CD4-positive, alpha-beta memory T cell (primary cell): Measurements from ENCODE around the gene KPTN. TPM values are rescaled to one million over a fixed set of nuclear protein-coding genes. Genes with fewer than 3 reads are reported as not detected.
"Not testable (repeated sequence)": the region's sequence is repeated elsewhere in the genome, so short reads cannot be mapped to it uniquely, and the experiment has no call there.

ENCODE experiments used
- CTCF ChIA-PET: fragments of 350-600 bp; sonication (Branson Sonifier 250); formaldehyde crosslinking; loops from one replicate; lab custom pipeline; 2021; ENCODE audit warnings: inconsistent platforms; ENCODE audit not compliant: partially characterized antibody; lab: Charles Lee
- POLR2A ChIA-PET: fragments of 350-600 bp; sonication (Branson Sonifier 250); formaldehyde crosslinking; loops from one replicate; lab custom pipeline; 2021; ENCODE audit not compliant: partially characterized antibody; lab: Charles Lee
- DNase-seq, 5 donors: peaks; one replicate each; pipeline versions ENCODE4 v3.0.0 to v3.0.0-alpha.2; 2020 to 2022; ENCODE audit warnings: mixed read lengths in 1 of 5
- H3K27ac ChIP-seq: one replicate; pipeline ENCODE4 v1.7.0; 2013; ENCODE audit warnings: low read depth, low read length
- H3K27me3 ChIP-seq: 2 replicates; pipeline ENCODE4 v1.7.0; 2013; ENCODE audit warnings: mild to moderate bottlenecking, low read length, moderate library complexity; ENCODE audit not compliant: insufficient read depth
- H3K36me3 ChIP-seq: 2 replicates; pipeline ENCODE4 v1.7.0; 2013; ENCODE audit warnings: mild to moderate bottlenecking, low read length, moderate library complexity; ENCODE audit not compliant: insufficient read depth
- H3K4me1 ChIP-seq: 2 replicates; pipeline ENCODE4 v1.7.0; 2013; ENCODE audit warnings: mild to moderate bottlenecking, low read length, moderate library complexity; ENCODE audit not compliant: insufficient read depth
- H3K4me3 ChIP-seq, 2 donors: one replicate each; pipeline ENCODE4 v1.7.0; 2013; ENCODE audit warnings: low read length in 2 of 2, mild to moderate bottlenecking in 1 of 2
- H3K9me3 ChIP-seq, 2 donors: one replicate each; pipeline ENCODE4 v1.7.0; 2013; ENCODE audit warnings: low read length in 2 of 2, control low read depth in 1 of 2; ENCODE audit not compliant: control insufficient read depth in 1 of 2
- H3K27ac Mint-ChIP-seq, 7 donors: one replicate each; pipeline ENCODE4 v1.8.0; 2020 to 2021; ENCODE audit warnings: mixed read lengths in 7 of 7, mild to moderate bottlenecking in 6 of 7, inconsistent platforms in 3 of 7, moderate library complexity in 3 of 7
- H3K27me3 Mint-ChIP-seq, 2 donors: one replicate each; pipeline ENCODE4 v1.8.0; 2020 to 2021; ENCODE audit warnings: mixed read lengths in 2 of 2
- H3K36me3 Mint-ChIP-seq, 2 donors: one replicate each; pipeline ENCODE4 v1.8.0; 2020 to 2021; ENCODE audit warnings: mixed read lengths in 2 of 2, inconsistent platforms in 1 of 2, mild to moderate bottlenecking in 1 of 2
- H3K4me1 Mint-ChIP-seq, 4 donors: one replicate each; pipeline ENCODE4 v1.8.0; 2020 to 2021; ENCODE audit warnings: mixed read lengths in 4 of 4, mild to moderate bottlenecking in 1 of 4
- H3K4me3 Mint-ChIP-seq, 8 donors: one replicate each; pipeline ENCODE4 v1.8.0; 2020 to 2021; ENCODE audit warnings: mixed read lengths in 8 of 8, mild to moderate bottlenecking in 7 of 8, moderate library complexity in 6 of 8, inconsistent platforms in 3 of 8
- H3K9me3 Mint-ChIP-seq, 8 donors: one replicate each; pipeline ENCODE4 v1.8.0; 2020 to 2021; ENCODE audit warnings: mixed read lengths in 8 of 8, mild to moderate bottlenecking in 5 of 8, inconsistent platforms in 3 of 8, moderate library complexity in 1 of 8
- intact Hi-C: fragments of 100-400 bp; cut with micrococcal nuclease; formaldehyde crosslinking; loops from one replicate; pipeline ENCODE4 v1.15.1; 2023
- polyA plus RNA-seq, 2 donors: library from polyadenylated mRNA; unstranded; fragments of 300-500 nt; fragmentation: Illumina TruSeq; gene quantifications; one replicate each; pipeline ENCODE4 v1.2.3, GENCODE V29; 2021
- total RNA-seq, 2 experiments: library from RNA; stranded (reverse); gene quantifications; one replicate each; pipeline ENCODE4 v1.2.3, GENCODE V29; 2021

KPTN gene
- total and polyA plus RNA-seq, 4 experiments from 2014 or later: 4.0 to 10.6 (median 4.6) TPM

GRCh38 chr19:47486220-47486619, 2.2 kb upstream of the KPTN start:
- H3K4me1 Mint-ChIP-seq: peaks cover 17 to 42% (median 24%) of the 10 kb centered on the region in 4 donors
- peaks cover 23% of the 10 kb centered on the region for H3K36me3 ChIP-seq
- H3K4me3 Mint-ChIP-seq, H3K4me3 ChIP-seq, intact Hi-C loops, H3K9me3 Mint-ChIP-seq, POLR2A ChIA-PET, DNase-seq, H3K27me3 Mint-ChIP-seq, H3K27ac ChIP-seq, H3K9me3 ChIP-seq, CTCF ChIA-PET, H3K27me3 ChIP-seq: not testable (repeated sequence)
- peak overlapping the region in 5 of 7 donors; percentile 42 to 98 (median 50) for H3K27ac Mint-ChIP-seq
- H3K36me3 Mint-ChIP-seq: peaks cover 7 to 22% of the 10 kb centered on the region in 2 donors
- H3K4me1 ChIP-seq: peaks cover 21% of the 10 kb centered on the region

GRCh38 chr19:47485210-47485609, 1.2 kb upstream of the KPTN start:
- peaks cover 17 to 42% (median 24%) of the 10 kb centered on the region in 4 donors for H3K4me1 Mint-ChIP-seq
- H3K4me1 ChIP-seq: peaks cover 21% of the 10 kb centered on the region
- peaks cover 13% of the 10 kb centered on the region for H3K36me3 ChIP-seq
- no peaks in the 10 kb centered on the region for H3K27me3 Mint-ChIP-seq
- H3K9me3 ChIP-seq: no peaks in the 10 kb centered on the region
- H3K27ac Mint-ChIP-seq: peak overlapping the region; percentile 68 to 99 (median 98)
- intact Hi-C loops: no loop called here
- H3K36me3 Mint-ChIP-seq: peaks cover 5 to 17% of the 10 kb centered on the region in 2 donors
- H3K27ac ChIP-seq: peak overlapping the region; percentile 86
- H3K27me3 ChIP-seq: no peaks in the 10 kb centered on the region
- CTCF ChIA-PET: interaction anchor here (1.1 to 3.0 kb wide), 4 partner anchors 30 to 214 kb away, joined by 3 to 16 read pairs (median 9); partner anchors contain the start of gene NAPA
- peak overlapping the region; percentile 91 to 100 (median 98) for H3K4me3 Mint-ChIP-seq
- H3K9me3 Mint-ChIP-seq: peaks cover 0 to 5% (median 0%) of the 10 kb centered on the region in 8 donors
- peak overlapping the region in 1 of 2 donors; percentile 72 for H3K4me3 ChIP-seq
- no peak for DNase-seq
- POLR2A ChIA-PET: interaction anchor here (1.1 to 3.0 kb wide), 6 partner anchors 12 to 211 kb away, joined by 4 to 15 read pairs (median 10); partner anchors contain the start of genes INAFM1 and NAPA

GRCh38 chr19:47483200-47483599, 819 bp downstream of the KPTN start:
- Mint-ChIP-seq H3K36me3 (peaks cover 0 to 9% of the 10 kb centered on the region in 2 donors), H3K9me3 (peaks cover 0 to 3% (median 0%) of the 10 kb centered on the region in 8 donors), H3K4me1 (peaks cover 16 to 42% (median 22%) of the 10 kb centered on the region in 4 donors), H3K27me3 (no peaks in the 10 kb centered on the region), H3K4me3 (peak overlapping the region in 5 of 8 donors; percentile 97 to 100 (median 98)), H3K27ac (peak overlapping the region in 3 of 7 donors; percentile 24 to 98 (median 70))
- ChIA-PET CTCF (interaction anchor here (0.6 to 3.0 kb wide), 11 partner anchors 8 to 871 kb away, joined by 3 to 16 read pairs (median 4); partner anchors contain the start of gene NAPA), POLR2A (interaction anchor here (0.5 to 3.0 kb wide), 16 partner anchors 11 to 1597 kb away, joined by 3 to 15 read pairs (median 5); partner anchors contain the start of genes BICRA, INAFM1, IRF2BP1 and NAPA)
- Histone ChIP-seq H3K9me3 (no peaks in the 10 kb centered on the region), H3K4me3 (peak overlapping the region in 1 of 2 donors; percentile 72), H3K36me3 (no peaks in the 10 kb centered on the region), H3K4me1 (peaks cover 21% of the 10 kb centered on the region), H3K27ac (peak overlapping the region; percentile 86), H3K27me3 (no peaks in the 10 kb centered on the region)
- intact Hi-C loops: loop anchor here (5.0 kb wide), 2 partner anchors 46 to 1596 kb away; partner anchors contain the start of gene IRF2BP1
- DNase-seq: no peak

GRCh38 chr19:47481460-47482052, 2.5 kb downstream of the KPTN start:
- H3K4me3 ChIP-seq: no peak overlapping the region
- DNase-seq: no peak
- no peaks in the 10 kb centered on the region for H3K36me3 ChIP-seq
- H3K27ac ChIP-seq: no peak overlapping the region
- intact Hi-C loops: loop anchor here (5.0 kb wide), 2 partner anchors 44 to 1594 kb away; partner anchors contain the start of gene IRF2BP1
- peaks cover 16 to 30% (median 21%) of the 10 kb centered on the region in 4 donors for H3K4me1 Mint-ChIP-seq
- ChIA-PET POLR2A (no interaction called here), CTCF (no interaction called here)
- H3K9me3 ChIP-seq: no peaks in the 10 kb centered on the region
- peaks cover 0 to 7% of the 10 kb centered on the region in 2 donors for H3K36me3 Mint-ChIP-seq
- peak overlapping the region in 3 of 7 donors; percentile 31 to 64 (median 46) for H3K27ac Mint-ChIP-seq
- H3K27me3 ChIP-seq: no peaks in the 10 kb centered on the region
- peaks cover 21% of the 10 kb centered on the region for H3K4me1 ChIP-seq
- H3K4me3 Mint-ChIP-seq: peak overlapping the region in 1 of 8 donors; percentile 20
- peaks cover 0 to 3% (median 0%) of the 10 kb centered on the region in 8 donors for H3K9me3 Mint-ChIP-seq
- no peaks in the 10 kb centered on the region for H3K27me3 Mint-ChIP-seq

GRCh38 chr19:47480658-47481057, 3.4 kb downstream of the KPTN start:
- H3K36me3 ChIP-seq: no peaks in the 10 kb centered on the region
- H3K36me3 Mint-ChIP-seq: peaks cover 0 to 7% of the 10 kb centered on the region in 2 donors
- peaks cover 0 to 3% (median 0%) of the 10 kb centered on the region in 8 donors for H3K9me3 Mint-ChIP-seq
- intact Hi-C loops: loop anchor here (5.0 kb wide), 2 partner anchors 43 to 1593 kb away; partner anchors contain the start of gene IRF2BP1
- ChIA-PET POLR2A (no interaction called here), CTCF (interaction anchor here (0.6 kb wide), 1 partner anchor 657 kb away, joined by 3 read pairs; no protein-coding TSS in a partner anchor)
- no peak overlapping the region for H3K27ac ChIP-seq
- H3K27ac Mint-ChIP-seq: no peak overlapping the region
- peaks cover 15 to 24% (median 19%) of the 10 kb centered on the region in 4 donors for H3K4me1 Mint-ChIP-seq
- no peaks in the 10 kb centered on the region for H3K27me3 ChIP-seq
- H3K4me1 ChIP-seq: peaks cover 20% of the 10 kb centered on the region
- no peaks in the 10 kb centered on the region for H3K9me3 ChIP-seq
- no peak overlapping the region for H3K4me3 Mint-ChIP-seq
- H3K4me3 ChIP-seq: no peak overlapping the region
- DNase-seq: no peak
- no peaks in the 10 kb centered on the region for H3K27me3 Mint-ChIP-seq

- Histone ChIP-seq H3K4me1 (peaks cover 13% of the 10 kb centered on the region), H3K27ac (no peak overlapping the region), H3K36me3 (no peaks in the 10 kb centered on the region), H3K4me3 (no peak overlapping the region), H3K27me3 (no peaks in the 10 kb centered on the region), H3K9me3 (no peaks in the 10 kb centered on the region)
- no peak for DNase-seq
- Mint-ChIP-seq H3K27ac (no peak overlapping the region), H3K9me3 (peaks cover 0 to 3% (median 0%) of the 10 kb centered on the region in 8 donors), H3K4me1 (peaks cover 7 to 16% (median 13%) of the 10 kb centered on the region in 4 donors), H3K36me3 (peaks cover 0 to 7% of the 10 kb centered on the region in 2 donors), H3K27me3 (no peaks in the 10 kb centered on the region), H3K4me3 (no peak overlapping the region)
- intact Hi-C loops: loop anchor here (5.0 kb wide), 2 partner anchors 43 to 1593 kb away; partner anchors contain the start of gene IRF2BP1
- CTCF ChIA-PET: interaction anchor here (0.6 to 1.4 kb wide), 2 partner anchors 43 to 657 kb away, joined by 3 to 4 read pairs; no protein-coding TSS in a partner anchor
- POLR2A ChIA-PET: no interaction called here
Observed at GRCh38 chr19:47479701-47480503, 4.1 kb downstream of the KPTN start.
